Mesenchymal stem cell (in vitro differentiated cells and primary cell): ENCODE measurements around the gene MPP7. TPM values are rescaled to one million over a fixed set of nuclear protein-coding genes. Genes with fewer than 3 reads are reported as not detected.

Experiments
- DNase-seq: peaks from one replicate; pipeline ENCODE4 v3.0.0-alpha.2; 2013
- H2AFZ ChIP-seq: one replicate; pipeline ENCODE4 v1.6.1; 2013; ENCODE audit warnings: low read depth, mild to moderate bottlenecking, control low read depth, inconsistent platforms, low read length, moderate library complexity
- H2AK5ac ChIP-seq: 2 replicates; pipeline ENCODE4 v1.6.1; 2013; ENCODE audit warnings: low read length, moderate library complexity, mild to moderate bottlenecking, inconsistent platforms; ENCODE audit not compliant: severe bottlenecking
- H2BK120ac ChIP-seq: one replicate; pipeline ENCODE4 v1.6.1; 2013; ENCODE audit warnings: low read depth, mild to moderate bottlenecking, inconsistent platforms, low read length, moderate library complexity
- H2BK12ac ChIP-seq, 2 experiments: one replicate each; pipeline ENCODE4 v1.6.1; 2013; ENCODE audit warnings: inconsistent platforms in 2 of 2, low read length in 2 of 2, mild to moderate bottlenecking in 2 of 2, moderate library complexity in 2 of 2, control low read depth in 1 of 2
- H2BK15ac ChIP-seq: one replicate; pipeline ENCODE4 v1.6.1; 2013; ENCODE audit warnings: mild to moderate bottlenecking, low read depth, inconsistent platforms; ENCODE audit not compliant: poor library complexity, severe bottlenecking
- H2BK5ac ChIP-seq: 2 replicates; pipeline ENCODE4 v1.6.1; 2013; ENCODE audit warnings: low read depth, mild to moderate bottlenecking, low read length, control low read depth, inconsistent platforms; ENCODE audit not compliant: poor library complexity, severe bottlenecking
- H3K14ac ChIP-seq, 2 experiments: one replicate each; pipeline ENCODE4 v1.6.1; 2013; ENCODE audit warnings: inconsistent platforms in 2 of 2, low read length in 2 of 2, control low read depth in 1 of 2, mild to moderate bottlenecking in 1 of 2, moderate library complexity in 1 of 2
- H3K18ac ChIP-seq, 2 experiments: one replicate each; pipeline ENCODE4 v1.6.1; 2013; ENCODE audit warnings: inconsistent platforms in 2 of 2, low read length in 2 of 2, control low read depth in 1 of 2, low read depth in 1 of 2, mild to moderate bottlenecking in 1 of 2
- H3K23ac ChIP-seq, 2 experiments: one replicate each; pipeline ENCODE4 v1.6.1; 2013; ENCODE audit warnings: inconsistent platforms in 2 of 2, low read length in 2 of 2, mild to moderate bottlenecking in 2 of 2, moderate library complexity in 2 of 2, control low read depth in 1 of 2
- H3K27ac ChIP-seq: 2 replicates; pipeline ENCODE4 v1.5.1; 2013; ENCODE audit warnings: mild to moderate bottlenecking, moderate library complexity, low read length, control low read depth, inconsistent platforms; ENCODE audit not compliant: poor library complexity, severe bottlenecking
- H3K27me3 ChIP-seq, 2 experiments: 2 replicates each; pipeline versions ENCODE4 v1.6.1 to v1.7.0; 2013; ENCODE audit warnings: low read length in 2 of 2, mild to moderate bottlenecking in 2 of 2, moderate library complexity in 2 of 2, control low read depth in 1 of 2, inconsistent platforms in 1 of 2; ENCODE audit not compliant: control insufficient read depth in 1 of 2, insufficient read depth in 1 of 2
- H3K36me3 ChIP-seq, 2 experiments: 2 replicates each; pipeline versions ENCODE4 v1.6.1 to v1.7.0; 2013; ENCODE audit warnings: low read length in 2 of 2, control low read depth in 1 of 2, inconsistent platforms in 1 of 2, low read depth in 1 of 2, mild to moderate bottlenecking in 1 of 2; ENCODE audit not compliant: insufficient read depth in 2 of 2, control insufficient read depth in 1 of 2
- H3K4ac ChIP-seq, 2 experiments: one replicate each; pipeline ENCODE4 v1.6.1; 2013; ENCODE audit warnings: inconsistent platforms in 2 of 2, low read length in 2 of 2, mild to moderate bottlenecking in 2 of 2, moderate library complexity in 2 of 2, control low read depth in 1 of 2, low read depth in 1 of 2
- H3K4me1 ChIP-seq: 2 replicates; pipeline ENCODE4 v1.6.1; 2013; ENCODE audit warnings: low read depth, low read length, control low read depth; ENCODE audit not compliant: control insufficient read depth, insufficient read depth
- H3K4me2 ChIP-seq: 2 replicates; pipeline ENCODE4 v1.6.1; 2013; ENCODE audit warnings: low read length, mild to moderate bottlenecking, inconsistent platforms; ENCODE audit not compliant: poor library complexity, severe bottlenecking
- H3K4me3 ChIP-seq, 2 experiments: 2 replicates each; pipeline versions ENCODE4 v1.5.1 to v1.7.0; 2013; ENCODE audit warnings: low read length in 2 of 2, mild to moderate bottlenecking in 2 of 2, control low read depth in 1 of 2, low read depth in 1 of 2; ENCODE audit not compliant: insufficient read depth in 1 of 2
- H3K79me1 ChIP-seq: replicated peaks from 2 replicates; pipeline ENCODE4 v1.6.1; 2013; ENCODE audit warnings: mild to moderate bottlenecking, control low read depth, low read length, inconsistent platforms; ENCODE audit not compliant: poor library complexity, severe bottlenecking
- H3K9ac ChIP-seq: 2 replicates; pipeline ENCODE4 v1.7.0; 2013; ENCODE audit warnings: mild to moderate bottlenecking, low read length, moderate library complexity
- H3K9me3 ChIP-seq: 2 replicates; pipeline ENCODE4 v1.7.0; 2013; ENCODE audit warnings: mild to moderate bottlenecking, low read length; ENCODE audit not compliant: control insufficient read depth
- H4K8ac ChIP-seq: one replicate; pipeline ENCODE4 v1.6.1; 2013; ENCODE audit warnings: inconsistent platforms, mild to moderate bottlenecking, low read length, moderate library complexity
- H4K91ac ChIP-seq: one replicate; pipeline ENCODE4 v1.6.1; 2013; ENCODE audit warnings: mild to moderate bottlenecking, low read length, inconsistent platforms
- whole genome bisulfite sequencing: methylation state at CpG from one replicate; pipeline ENCODE4 v1.1.7; 2013; ENCODE audit warnings: mixed read lengths; 5-methylcytosine and 5-hydroxymethylcytosine counted together
- polyA plus RNA-seq, 2 experiments: library from polyadenylated mRNA; stranded (reverse); fragments of 200-250 nt; gene quantifications; one replicate each; pipeline ENCODE4 v1.2.3, GENCODE V29; 2013

The MPP7 gene
- 0.10 TPM for polyA plus RNA-seq (2013, experiment 1 of 2)
- 0.14 TPM for polyA plus RNA-seq (2013, experiment 2 of 2)

- H2BK5ac ChIP-seq, result no peak within 1 kb of the TSS
- peak within 1 kb of the TSS in 1 of 2 experiments; percentile 29 for H2BK12ac ChIP-seq
- H3K9me3 ChIP-seq, result no peaks in the 10 kb centered on the region
- no peak within 1 kb of the TSS for H2AK5ac ChIP-seq
- H4K91ac ChIP-seq, result no peak within 1 kb of the TSS
- H3K27me3 ChIP-seq, result peaks cover 36 to 54% of the 10 kb centered on the region in 2 experiments
- peak within 1 kb of the TSS; percentile 79 for H3K4me3 ChIP-seq
- no peak within 1 kb of the TSS for H4K8ac ChIP-seq
- H3K9ac ChIP-seq, result peak within 1 kb of the TSS; percentile 61
- peaks cover 2% of the 10 kb centered on the region for H3K4me1 ChIP-seq
- no peak within 1 kb of the TSS for H2BK120ac ChIP-seq
- H3K79me1 ChIP-seq, result peaks cover 4% of the 10 kb centered on the region
- H3K23ac ChIP-seq, result no peak within 1 kb of the TSS
- WGBS, result under 1% methylated on average over 71 of the region's 80 CpGs
- H3K27ac ChIP-seq, result no peak within 1 kb of the TSS
- H3K4me2 ChIP-seq, result peak within 1 kb of the TSS; percentile 71
- peak within 1 kb of the TSS; percentile 94 for H2AFZ ChIP-seq
- H2BK15ac ChIP-seq, result no peak within 1 kb of the TSS
- H3K18ac ChIP-seq, result no peak within 1 kb of the TSS
- no peak within 1 kb of the TSS for H3K4ac ChIP-seq
- DNase-seq, result peak; percentile 98
- H3K36me3 ChIP-seq, result no peaks in the 10 kb centered on the region
- H3K14ac ChIP-seq, result no peak within 1 kb of the TSS
Observed at GRCh38 chr10:28302638-28303488, at the start of gene MPP7. MPP7 (minus strand) TSS chr10:28303064; CDS start chr10:28238604, 64,460 bp downstream.

- no peak overlapping the region for H4K91ac ChIP-seq
- H3K27me3 ChIP-seq, result peaks cover 0 to 4% of the 10 kb centered on the region in 2 experiments
- no peak overlapping the region for H2BK15ac ChIP-seq
- no peak overlapping the region for H3K4me3 ChIP-seq
- H3K27ac ChIP-seq, result no peak overlapping the region
- H3K4me2 ChIP-seq, result no peak overlapping the region
- H4K8ac ChIP-seq, result no peak overlapping the region
- no peak overlapping the region for H2BK12ac ChIP-seq
- no peak overlapping the region for H3K23ac ChIP-seq
- H3K4me1 ChIP-seq, result peaks cover 5% of the 10 kb centered on the region
- no peak overlapping the region for H3K18ac ChIP-seq
- WGBS, result 100% methylated on average over 1 of the region's 3 CpGs
- no peak overlapping the region for H2AFZ ChIP-seq
- H3K14ac ChIP-seq, result no peak overlapping the region
- no peaks in the 10 kb centered on the region for H3K36me3 ChIP-seq
- no peaks in the 10 kb centered on the region for H3K79me1 ChIP-seq
- no peak overlapping the region for H2BK120ac ChIP-seq
- H3K4ac ChIP-seq, result no peak overlapping the region
- no peak overlapping the region for H3K9ac ChIP-seq
- H2BK5ac ChIP-seq, result no peak overlapping the region
- H2AK5ac ChIP-seq, result no peak overlapping the region
- H3K9me3 ChIP-seq, result peaks cover 7% of the 10 kb centered on the region
- DNase-seq, result no peak
Observed at GRCh38 chr10:28349892-28350291, 47.0 kb upstream of the MPP7 start.

DNA sequence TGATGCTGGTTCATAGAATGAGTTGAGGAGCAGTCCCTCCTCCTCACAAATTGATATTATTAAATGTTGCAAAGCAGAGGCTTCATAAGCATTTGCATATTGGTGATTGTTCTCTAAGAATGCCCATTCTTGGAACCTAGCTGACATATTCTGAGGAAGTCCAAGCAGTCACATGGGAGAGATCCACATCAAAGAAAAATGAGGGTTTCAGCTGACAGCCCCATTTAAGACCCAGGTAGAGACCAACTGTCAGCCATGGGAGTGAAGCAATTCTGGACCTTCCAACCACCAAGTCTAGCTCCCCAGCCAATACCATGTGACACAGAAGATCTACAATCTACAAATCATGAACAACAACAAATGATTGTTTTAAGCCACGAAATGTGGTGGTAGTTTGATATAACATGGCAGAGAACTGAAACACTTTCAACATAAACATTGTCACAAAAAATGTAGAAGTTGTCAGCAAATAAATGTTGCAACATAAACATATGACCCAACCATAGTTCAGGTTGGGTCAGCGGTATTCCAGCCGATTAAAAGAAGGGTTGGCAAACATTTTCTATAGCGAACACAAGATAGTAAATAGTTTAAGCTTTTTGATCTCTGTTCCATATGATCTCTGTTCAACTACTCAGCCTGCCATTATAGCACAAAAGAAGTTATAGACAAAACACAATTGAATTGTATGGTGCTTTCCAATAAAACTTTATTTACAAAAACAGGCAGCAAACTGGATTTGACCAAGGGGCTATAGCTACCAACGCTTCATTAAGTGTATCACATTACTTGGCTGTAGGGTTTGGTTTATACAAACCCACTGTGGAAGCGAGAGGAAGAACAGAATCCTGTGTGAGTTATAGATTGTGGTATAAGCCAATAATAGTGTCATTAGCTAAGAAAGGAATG lies 41.4 kb upstream of the MPP7 start:
- 87% methylated on average over 2 of the region's 6 CpGs for WGBS

DNA sequence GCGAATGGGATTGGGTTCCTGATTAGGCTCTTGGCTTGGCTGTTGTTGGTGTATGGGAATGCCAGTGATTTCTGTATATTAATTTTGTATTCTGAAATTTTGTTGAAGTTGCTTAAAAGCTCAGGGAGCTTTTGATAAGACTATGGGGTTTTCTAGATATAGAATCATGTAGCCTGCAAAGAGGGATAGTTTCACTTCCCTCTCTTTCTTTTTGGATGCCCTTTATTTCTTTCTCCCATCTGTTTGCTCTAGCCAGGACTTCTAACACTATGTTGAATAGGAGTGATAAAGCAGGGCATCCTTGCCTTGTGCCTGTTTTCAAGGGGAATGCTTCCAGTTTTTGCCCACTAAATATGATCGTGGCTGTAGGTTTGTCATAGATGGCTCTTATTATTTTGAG lies 40.4 kb upstream of the MPP7 start:
- no peaks in the 10 kb centered on the region for H3K36me3 ChIP-seq
- H2BK15ac ChIP-seq, result no peak overlapping the region

More for the DNA sequence above, 41.4 kb upstream of the MPP7 start:
- Histone ChIP-seq H3K9me3 (peaks cover 10% of the 10 kb centered on the region), H2AK5ac (no peak overlapping the region), H3K79me1 (no peaks in the 10 kb centered on the region), H3K14ac (no peak overlapping the region), H3K18ac (no peak overlapping the region), H2BK15ac (no peak overlapping the region), H2AFZ (no peak overlapping the region), H3K4me2 (no peak overlapping the region), H3K27ac (no peak overlapping the region), H3K4ac (no peak overlapping the region), H2BK12ac (no peak overlapping the region), H3K4me1 (no peaks in the 10 kb centered on the region), H3K23ac (no peak overlapping the region), H3K4me3 (no peak overlapping the region), H2BK5ac (no peak overlapping the region), H4K91ac (no peak overlapping the region), H2BK120ac (no peak overlapping the region), H4K8ac (no peak overlapping the region), H3K9ac (no peak overlapping the region), H3K36me3 (no peaks in the 10 kb centered on the region), H3K27me3 (peaks cover 0 to 11% of the 10 kb centered on the region in 2 experiments)
- DNase-seq, result no peak

More for the DNA sequence above, 40.4 kb upstream of the MPP7 start:
- 84% methylated on average over 2 of the region's 2 CpGs for WGBS
- no peak overlapping the region for H3K9ac ChIP-seq
- no peak overlapping the region for H2BK12ac ChIP-seq
- H3K14ac ChIP-seq, result no peak overlapping the region
- DNase-seq, result no peak
- H3K27me3 ChIP-seq, result peaks cover 0 to 11% of the 10 kb centered on the region in 2 experiments
- H3K4me2 ChIP-seq, result no peak overlapping the region
- no peak overlapping the region for H3K4me3 ChIP-seq
- H4K8ac ChIP-seq, result no peak overlapping the region
- no peak overlapping the region for H3K27ac ChIP-seq
- no peaks in the 10 kb centered on the region for H3K79me1 ChIP-seq
- H3K23ac ChIP-seq, result no peak overlapping the region
- H3K18ac ChIP-seq, result no peak overlapping the region
- no peak overlapping the region for H2AK5ac ChIP-seq
- no peak overlapping the region for H2AFZ ChIP-seq
- H3K4me1 ChIP-seq, result no peaks in the 10 kb centered on the region
- H4K91ac ChIP-seq, result no peak overlapping the region
- H2BK5ac ChIP-seq, result no peak overlapping the region
- H3K9me3 ChIP-seq, result peaks cover 10% of the 10 kb centered on the region
- H2BK120ac ChIP-seq, result no peak overlapping the region
- no peak overlapping the region for H3K4ac ChIP-seq
